Stimulated activated CD4-positive, alpha-beta T cell treated with anti-CD3 and anti-CD28 coated beads, Interleukin-15, amount 100 ng/mL, for 48 hours (primary cell): ENCODE data around the gene BRSK2.
"Not testable (repeated sequence)": the region's sequence is repeated elsewhere in the genome, so short reads cannot be mapped to it uniquely, and the experiment has no call there.

Experiments
- DNase-seq, 2 donors: peaks; one replicate each; pipeline ENCODE4 v3.0.0-alpha.2; 2020; ENCODE audit warnings: low read depth in 2 of 2

Gene BRSK2

DNA sequence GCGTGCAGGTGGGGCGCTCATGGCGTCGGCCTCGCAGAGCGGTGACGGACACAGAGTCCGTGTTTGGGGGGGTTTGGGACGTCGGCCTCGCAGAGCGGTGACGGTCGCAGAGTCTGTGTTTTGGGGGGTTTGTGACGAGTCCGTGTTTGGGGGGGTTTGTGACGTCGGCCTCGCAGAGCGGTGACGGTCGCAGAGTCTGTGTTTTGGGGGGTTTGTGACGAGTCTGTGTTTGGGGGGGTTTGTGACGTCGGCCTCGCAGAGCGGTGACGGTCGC, 20.1 kb downstream of the BRSK2 start:
- not testable (repeated sequence) for DNase-seq

DNA sequence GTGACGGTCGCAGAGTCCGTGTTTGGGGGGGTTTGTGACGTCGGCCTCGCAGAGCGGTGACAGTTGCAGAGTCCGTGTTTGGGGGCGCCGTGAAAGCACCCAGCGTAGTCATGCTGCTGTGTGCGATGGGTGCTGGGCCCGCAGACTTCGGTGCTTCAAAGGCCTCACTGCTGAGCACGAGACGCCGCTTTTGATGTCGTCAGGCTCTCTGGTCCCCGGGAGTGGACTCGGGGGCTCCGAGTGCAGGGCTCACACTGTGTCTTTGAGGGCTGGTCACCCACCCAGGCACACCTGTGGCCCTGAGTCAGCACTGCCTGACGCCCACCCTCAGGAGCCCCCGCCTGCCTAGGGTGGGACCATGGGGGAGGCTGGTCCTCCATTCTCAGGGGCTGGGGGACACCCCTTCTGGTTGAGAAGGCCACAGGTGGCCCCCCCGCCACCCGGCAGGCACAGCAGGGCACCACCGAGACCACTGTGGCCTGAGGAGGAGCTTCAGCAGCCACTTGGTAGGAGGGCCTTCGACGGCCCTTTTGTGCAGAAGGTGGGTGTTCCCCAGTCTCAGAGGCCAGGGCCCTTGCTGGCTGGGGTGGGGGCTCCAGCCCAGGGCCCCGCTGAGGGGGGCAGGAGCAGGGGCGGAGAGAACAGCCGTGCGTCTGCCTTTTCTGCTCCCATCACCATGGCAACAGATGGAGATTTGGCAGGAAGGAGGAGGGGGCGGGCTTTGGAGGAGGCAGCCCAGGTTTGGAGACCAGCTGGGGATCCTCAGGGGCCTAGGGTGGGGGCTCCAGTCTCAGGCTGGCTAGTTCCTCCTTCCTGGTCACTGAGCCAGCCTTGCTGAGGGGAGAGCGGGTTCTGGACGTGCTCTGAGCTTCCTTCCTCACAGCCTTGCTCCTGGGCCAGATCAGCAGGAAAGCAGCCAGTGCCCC, 20.9 kb downstream of the BRSK2 start:
- no peak for DNase-seq

DNA sequence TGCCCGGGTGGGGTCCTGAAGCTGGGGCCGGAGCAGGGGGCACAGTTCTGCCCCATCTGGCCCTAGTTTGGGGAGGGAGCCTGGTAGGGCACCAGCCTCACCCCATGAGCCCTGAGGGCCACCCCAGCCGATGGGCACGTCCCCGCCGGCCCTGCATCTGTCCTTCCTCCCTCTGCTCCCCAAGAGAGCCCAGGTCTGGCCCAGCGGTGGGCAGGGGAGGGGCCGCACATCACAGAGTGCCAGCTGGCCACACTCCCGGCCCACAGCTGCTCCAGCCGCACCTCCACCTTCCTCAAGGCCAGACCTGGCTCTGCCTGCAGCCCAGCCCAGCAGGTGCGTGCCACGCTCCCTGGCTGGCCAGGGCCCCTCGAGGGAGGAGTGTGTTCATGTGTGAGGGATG, 21.6 kb downstream of the BRSK2 start:
- DNase-seq, result no peak

DNA sequence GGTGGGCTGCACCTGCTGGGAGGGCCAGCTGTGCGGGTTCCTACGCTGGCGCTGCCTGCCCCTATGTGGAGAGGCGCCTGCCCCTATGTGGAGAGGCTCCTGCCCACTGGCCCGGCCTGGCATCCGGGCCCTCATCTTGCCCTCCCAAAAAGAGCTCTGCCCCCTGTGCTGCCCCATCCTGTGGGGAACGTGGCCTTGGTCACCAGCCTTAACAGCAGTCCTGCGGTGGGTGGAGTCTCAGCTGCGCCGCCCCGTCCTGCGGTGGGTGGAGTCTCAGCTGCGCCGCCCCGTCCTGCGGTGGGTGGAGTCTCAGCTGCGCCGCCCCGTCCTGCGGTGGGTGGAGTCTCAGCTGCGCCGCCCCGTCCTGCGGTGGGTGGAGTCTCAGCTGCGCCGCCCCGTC, 22.0 kb downstream of the BRSK2 start:
- not testable (repeated sequence) for DNase-seq

GRCh38 chr11:1412377-1413095, 22.8 kb downstream of the BRSK2 start:
- no peak for DNase-seq

DNA sequence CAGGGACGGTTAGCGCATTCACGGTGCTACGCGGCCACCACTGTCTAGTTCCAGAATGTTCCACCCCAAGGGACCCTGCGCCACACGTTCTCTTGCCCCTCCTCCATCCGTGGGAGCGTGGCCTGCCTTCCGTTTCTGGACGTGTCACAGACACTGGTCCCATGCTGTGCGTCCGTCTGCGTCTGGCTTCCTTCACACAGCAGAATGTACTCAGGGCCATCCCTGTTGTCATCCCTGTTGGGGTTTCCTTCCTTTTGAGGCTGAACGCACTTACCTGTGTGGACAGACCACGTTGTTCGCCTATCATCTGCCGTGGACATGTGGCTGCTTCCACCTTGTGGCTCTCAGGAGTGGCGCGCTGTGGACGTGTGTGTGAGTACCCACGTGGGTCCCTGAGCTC, 24.9 kb downstream of the BRSK2 start:
- no peak for DNase-seq

- DNase-seq, result no peak
Observed at GRCh38 chr11:1415631-1416030, 25.9 kb downstream of the BRSK2 start.

DNA sequence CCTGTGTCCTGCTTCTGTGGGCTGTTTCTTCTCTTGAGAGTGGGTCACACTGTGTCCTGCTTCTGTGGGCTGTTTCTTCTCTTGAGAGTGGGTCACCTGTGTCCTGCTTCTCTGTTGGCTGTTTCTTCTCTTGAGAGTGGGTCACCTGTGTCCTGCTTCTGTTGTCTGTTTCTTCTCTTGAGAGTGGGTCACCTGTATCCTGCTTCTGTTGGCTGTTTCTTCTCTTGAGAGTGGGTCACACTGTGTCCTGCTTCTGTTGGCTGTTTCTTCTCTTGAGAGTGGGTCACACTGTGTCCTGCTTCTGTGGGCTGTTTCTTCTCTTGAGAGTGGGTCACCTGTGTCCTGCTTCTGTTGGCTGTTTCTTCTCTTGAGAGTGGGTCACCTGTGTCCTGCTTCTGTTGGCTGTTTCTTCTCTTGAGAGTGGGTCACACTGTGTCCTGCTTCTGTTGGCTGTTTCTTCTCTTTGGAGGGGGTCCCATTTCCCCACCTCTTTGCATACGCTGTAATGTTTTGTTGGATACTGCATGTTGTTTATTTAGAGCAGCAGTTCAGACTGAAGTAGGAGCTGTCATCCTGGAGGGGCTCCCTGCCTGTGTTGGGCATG, 28.6 kb downstream of the BRSK2 start:
- not testable (repeated sequence) for DNase-seq

DNA sequence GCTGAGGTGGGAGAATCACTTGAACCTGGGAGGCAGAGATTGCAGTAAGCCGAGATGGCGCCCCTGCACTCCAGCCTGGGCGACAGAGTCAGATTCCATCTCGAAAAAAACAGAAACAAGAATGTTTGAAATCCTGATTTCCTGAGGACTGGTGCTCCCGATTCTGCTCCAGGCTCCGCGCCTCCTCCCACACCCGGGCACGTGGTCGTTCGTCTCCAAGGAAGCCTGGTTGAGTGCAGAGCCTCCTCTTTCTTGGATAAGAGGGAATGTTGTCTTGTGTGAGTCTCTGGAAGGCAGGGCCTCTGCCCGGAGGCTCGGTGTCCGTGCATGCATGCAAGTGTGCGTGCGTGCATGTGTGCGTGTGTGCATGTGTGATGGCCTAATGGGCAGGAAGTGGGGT, 30.1 kb downstream of the BRSK2 start:
- DNase-seq, result no peak

DNA sequence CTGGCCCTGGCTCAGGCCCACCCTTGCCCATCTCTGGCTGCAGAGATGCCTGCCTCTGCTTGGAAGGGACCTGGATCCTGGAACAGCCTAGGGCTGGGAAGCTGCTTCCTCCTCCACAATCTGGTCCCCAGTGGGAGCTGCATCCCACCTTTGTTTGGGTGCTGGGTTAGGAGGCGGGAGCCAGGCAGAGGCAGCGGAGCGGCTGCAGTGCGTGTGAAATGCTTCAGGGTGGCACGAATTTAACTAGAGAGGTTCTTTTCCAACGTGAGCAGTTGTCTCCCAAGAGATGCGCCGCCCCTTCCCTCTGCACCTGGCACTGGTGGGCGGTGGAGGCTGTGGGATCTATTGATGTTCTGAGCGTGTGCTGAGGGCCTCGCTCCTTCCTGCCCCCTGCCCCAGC, 31.6 kb downstream of the BRSK2 start:
- DNase-seq, result no peak

DNA sequence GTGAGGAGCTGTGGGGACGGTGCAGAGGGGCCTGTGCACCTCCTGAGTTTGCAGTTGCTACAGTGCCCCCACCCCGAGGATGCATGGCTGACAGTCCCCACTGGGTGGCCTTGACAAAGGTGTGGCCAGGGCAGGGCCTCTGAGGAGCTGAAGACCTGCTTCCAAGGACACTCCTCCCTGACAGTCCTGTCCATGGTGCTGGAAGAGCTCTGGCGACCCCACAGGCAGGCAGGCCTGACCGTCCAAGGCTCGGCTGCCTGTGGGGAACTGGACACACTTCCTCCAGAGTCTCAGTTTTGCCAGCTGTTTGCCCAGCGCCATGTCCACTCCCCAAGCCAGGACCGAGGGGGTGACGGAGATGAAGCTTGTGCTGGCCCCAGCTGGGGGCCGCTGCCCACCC, 32.7 kb downstream of the BRSK2 start:
- DNase-seq, result no peak

GRCh38 chr11:1422981-1423380, 33.2 kb downstream of the BRSK2 start:
- no peak for DNase-seq

- not testable (repeated sequence) for DNase-seq
Observed at GRCh38 chr11:1423406-1423805, 33.7 kb downstream of the BRSK2 start.

DNA sequence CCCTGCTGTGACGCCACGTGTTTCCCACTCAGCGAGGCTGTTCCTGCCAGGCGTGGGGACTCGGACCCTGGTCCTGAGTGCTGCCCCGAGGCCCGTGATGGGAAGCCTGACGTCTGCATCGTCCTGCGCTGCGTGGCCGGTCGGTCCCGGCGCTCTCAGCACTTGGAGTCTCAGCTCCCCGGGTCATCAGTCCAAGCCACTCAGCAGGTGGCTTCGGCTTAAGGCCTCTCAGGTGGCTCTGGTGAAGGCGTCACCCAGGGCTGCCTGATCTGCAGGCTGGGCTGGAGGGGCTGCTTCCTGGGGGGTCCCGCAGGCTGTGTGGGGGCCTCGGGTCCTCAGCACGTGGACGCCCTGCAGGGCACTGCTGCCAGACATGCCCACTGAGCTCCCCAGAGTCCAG, 35.3 kb downstream of the BRSK2 start:
- no peak for DNase-seq

GRCh38 chr11:1425439-1425838, 35.7 kb downstream of the BRSK2 start:
- no peak for DNase-seq

DNA sequence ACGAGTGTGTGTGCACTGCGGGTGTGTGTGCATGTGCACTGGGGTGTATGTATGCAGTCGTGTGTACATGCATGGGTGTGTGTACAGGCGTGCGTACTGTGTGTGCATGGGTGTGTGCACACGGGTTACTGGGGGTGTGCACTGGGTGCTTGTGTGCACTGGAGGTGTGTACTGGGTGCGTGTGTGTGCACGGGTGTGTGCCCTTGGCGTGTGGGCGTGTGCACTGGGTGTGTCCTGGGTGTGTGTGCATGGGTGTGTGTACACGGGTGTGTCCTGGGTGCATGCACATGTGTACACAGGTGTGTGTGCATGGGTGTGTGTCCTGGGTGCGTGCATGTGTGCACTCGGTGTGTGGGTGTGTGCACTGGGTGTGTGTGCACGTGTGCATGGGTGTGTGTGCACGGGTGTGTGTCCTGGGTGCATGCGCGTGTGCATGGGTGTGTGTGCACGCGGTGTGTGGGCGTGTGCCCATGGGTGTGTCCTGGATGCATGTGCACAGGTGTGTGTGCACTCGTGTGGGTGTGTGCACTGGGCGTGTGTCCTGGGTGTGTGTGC, 39.1 kb downstream of the BRSK2 start:
- DNase-seq, result no peak

- no peak for DNase-seq
Observed at GRCh38 chr11:1433568-1433967, 43.8 kb downstream of the BRSK2 start.

DNA sequence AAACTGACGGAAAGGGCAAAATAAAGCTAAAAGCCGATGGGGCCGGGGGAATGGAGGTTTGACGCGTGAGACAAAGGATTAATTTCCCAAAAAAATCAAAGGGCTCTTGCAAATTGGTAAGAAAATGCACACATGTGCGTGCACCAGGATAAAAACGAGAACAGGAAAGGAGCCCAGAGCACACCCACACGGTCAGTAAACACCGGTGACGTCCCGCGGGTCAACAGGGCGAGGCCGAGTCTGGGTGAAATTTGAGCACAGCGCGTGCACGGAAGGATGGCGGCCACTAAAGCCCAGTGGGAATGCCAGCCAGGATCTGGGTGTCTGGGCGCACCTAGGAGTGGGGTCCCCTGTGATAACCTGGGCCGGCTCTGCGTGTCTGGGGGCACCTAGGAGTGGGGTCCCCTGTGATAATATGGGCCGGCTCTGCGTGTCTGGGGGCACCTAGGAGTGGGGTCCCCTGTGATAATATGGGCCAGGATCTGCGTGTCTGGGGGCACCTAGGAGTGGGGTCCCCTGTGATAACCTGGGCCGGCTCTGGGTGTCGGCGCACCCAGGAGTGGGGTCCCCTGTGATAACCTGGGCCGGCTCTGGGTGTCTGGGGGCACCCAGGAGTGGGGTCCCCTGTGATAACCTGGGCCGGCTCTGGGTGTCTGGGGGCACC, 44.4 kb downstream of the BRSK2 start:
- DNase-seq, result no peak

- not testable (repeated sequence) for DNase-seq
Observed at GRCh38 chr11:1435479-1435819, 45.7 kb downstream of the BRSK2 start.

DNA sequence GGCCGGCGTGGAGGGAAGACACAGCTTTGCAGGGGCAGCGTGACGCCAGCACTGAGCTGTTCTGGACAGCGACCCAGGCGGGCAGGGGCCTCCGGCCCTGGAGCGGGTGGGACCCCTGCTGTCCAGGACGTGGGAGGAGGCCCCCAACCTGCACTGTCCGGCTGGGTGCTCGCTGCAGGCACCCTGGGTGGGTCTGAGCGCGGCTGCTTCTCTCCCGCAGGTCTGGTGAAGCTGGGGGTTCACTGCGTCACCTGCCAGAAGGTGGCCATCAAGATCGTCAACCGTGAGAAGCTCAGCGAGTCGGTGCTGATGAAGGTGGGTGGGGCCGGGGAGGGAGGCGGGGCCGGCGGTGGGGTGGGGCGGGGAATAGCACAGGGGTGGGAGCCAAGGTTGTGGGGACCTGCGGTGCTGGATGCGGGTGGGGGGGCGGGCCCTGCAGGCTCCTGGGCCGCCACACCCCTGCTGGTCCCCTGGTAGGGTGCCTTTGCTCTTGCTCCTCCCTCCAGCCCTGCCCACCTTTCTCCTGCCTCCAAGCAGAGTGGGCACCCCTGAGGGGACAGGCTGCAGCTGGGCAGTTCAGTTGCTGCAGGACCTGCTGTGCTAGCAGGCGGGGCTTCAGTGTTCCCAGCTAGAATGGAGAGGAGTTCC, 46.2 kb downstream of the BRSK2 start:
- no peak for DNase-seq

DNA sequence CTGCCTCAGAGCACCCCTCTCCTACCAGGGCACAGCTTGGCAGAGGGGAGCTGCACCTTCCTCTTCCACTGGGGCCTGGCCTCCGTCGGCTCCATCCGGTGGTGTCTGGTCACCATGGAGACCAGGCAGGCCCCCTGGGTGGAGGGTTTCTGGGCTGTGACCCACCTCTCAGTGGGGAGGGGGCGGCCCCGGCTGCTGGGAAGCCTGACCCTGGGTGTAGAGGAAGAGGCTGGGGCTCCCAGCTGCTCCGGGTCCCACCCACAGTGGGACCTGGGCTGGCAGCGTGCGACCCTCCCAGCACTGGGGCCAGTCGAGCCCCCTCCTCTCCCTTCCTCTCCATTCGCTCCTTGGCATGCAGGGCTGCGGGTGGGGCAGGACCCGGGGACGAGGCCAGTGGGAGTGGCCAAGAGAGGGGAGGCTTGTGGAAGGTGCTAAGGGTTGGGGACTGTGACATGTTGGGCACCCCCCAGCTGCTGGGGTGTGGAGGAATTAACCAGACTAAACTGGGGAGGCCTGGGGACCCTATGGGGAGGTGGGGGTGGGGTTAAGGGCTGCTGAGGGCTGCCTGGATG, 46.8 kb downstream of the BRSK2 start:
- DNase-seq, result no peak
